Hematopoietic multipotent progenitor cell treated with erythropoietin and hydrocortisone succinate and interleukin-3 and kit ligand, for 8 days (in vitro differentiated cells): ENCODE data around the gene PARVB.

Experiments
- DNase-seq: peaks from one replicate; pipeline ENCODE4 v3.0.0-alpha.2; 2015

PARVB gene

DNA sequence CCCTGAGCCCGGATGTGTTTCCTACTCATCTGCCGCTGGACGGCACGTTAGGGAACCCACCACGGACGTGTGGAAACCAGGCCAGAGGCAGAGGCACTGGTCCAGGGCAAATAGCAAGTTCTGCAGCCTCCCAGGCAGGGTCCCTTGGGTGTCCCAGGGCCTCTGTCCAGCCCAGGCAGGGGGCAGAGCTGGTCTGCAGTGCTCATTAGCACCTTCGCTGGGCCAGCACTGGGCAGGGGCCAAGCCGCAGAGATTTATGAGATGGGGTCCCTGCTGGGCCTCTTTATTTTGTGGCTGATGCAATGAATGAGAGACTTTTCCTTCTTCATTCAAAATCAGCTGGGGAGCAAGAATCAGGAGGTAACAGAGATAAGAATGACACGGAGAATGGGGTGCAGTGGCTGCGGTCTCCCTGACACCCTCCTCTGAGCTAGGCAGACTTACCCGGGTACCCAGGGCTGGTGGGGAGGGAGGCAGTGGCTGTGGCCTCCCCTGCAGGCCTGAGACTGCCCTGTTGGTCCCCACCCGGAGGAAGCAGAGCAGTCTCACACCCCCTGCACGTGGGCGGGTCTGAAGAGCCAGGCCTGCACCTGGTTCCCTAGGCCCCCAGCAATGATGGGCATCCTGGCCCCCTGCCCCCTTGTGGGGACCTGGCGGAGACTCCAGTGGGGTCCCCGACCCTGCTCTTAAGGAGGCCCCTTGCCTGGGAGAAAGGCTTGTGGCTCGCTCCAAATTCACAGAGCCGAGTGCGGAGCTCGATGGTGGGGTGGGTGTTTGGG, 142.6 kb downstream of the PARVB start:
- no peak for DNase-seq

DNA sequence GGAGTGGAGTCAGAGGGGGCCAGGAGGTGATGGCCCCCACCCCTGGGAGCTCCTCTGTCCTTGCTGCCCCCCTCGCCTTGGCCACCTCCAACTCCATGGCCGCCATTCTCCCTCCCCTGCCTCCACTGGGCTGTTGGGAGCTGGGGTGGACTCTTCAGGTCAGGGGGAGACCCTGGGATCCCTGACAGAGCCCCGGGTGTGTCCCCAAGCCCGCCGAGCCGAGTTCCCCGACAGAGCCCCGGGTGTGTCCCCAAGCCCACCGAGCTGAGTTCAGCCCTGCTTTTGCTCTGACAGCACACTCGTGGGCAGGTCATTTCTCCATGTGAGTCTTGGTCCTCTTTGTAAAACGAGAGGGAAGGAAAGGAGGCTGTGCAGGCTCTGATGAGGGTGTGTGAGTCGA, 143.4 kb downstream of the PARVB start:
- no peak for DNase-seq

DNA sequence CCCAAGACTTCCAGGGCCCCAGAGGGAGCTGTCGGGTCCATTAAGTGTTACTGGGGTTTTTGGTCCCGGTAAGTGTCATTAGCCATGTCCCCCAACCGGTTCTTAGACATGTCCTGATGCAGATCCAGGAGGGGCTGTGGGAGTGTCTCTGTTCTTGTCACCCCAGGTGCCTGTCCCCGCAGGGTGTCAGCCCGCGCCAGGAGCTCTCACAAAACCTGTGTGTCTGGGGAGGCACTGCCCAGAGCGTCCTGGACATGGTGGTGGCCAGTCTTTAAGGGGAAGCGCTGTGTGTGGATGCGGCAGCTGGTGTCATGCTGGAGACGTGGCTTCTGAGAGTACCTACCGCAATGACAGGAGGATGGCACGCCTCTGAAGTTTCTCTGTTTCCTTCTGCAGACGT, 144.1 kb downstream of the PARVB start:
- DNase-seq = no peak

DNA sequence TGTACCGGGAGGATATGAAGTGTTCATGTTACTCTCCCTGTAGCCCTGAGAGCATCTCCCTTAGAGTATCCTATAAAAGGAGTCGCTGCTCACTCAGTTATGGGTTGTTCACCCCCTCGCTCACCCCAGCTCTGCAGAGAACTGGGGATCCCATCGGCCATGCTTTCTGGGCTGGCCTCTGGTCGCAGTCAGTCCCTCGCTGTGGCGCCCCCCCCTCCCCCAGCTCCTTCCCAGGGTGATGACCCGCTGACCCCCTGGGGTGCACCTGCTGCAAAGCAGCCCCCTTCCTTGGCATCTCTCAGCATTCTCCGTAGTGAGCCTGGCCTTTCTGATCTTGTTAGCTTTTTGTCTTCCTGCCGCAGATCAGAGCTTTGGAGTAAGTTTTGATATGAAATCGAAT, 146.4 kb downstream of the PARVB start:
- DNase-seq = no peak

DNA sequence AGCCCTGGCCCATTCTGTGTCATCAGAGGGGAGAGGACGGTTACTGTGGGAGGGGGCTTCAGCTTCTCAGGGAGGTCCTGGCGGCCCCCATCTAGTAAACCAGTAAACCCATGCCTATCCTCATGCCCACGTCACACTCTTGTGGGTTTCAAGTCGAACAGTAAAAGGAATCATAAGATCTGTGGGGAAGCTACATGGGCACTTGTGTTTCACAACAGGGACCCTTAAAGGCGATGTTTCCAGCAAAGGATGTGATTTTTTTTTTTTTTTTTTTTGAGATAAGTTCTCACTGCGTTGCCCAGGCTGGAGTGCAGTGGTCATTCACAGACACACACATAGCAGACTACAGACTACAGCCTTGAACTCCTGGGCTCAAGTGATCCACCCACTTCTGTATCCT, 147.5 kb downstream of the PARVB start:
- no peak for DNase-seq

DNA sequence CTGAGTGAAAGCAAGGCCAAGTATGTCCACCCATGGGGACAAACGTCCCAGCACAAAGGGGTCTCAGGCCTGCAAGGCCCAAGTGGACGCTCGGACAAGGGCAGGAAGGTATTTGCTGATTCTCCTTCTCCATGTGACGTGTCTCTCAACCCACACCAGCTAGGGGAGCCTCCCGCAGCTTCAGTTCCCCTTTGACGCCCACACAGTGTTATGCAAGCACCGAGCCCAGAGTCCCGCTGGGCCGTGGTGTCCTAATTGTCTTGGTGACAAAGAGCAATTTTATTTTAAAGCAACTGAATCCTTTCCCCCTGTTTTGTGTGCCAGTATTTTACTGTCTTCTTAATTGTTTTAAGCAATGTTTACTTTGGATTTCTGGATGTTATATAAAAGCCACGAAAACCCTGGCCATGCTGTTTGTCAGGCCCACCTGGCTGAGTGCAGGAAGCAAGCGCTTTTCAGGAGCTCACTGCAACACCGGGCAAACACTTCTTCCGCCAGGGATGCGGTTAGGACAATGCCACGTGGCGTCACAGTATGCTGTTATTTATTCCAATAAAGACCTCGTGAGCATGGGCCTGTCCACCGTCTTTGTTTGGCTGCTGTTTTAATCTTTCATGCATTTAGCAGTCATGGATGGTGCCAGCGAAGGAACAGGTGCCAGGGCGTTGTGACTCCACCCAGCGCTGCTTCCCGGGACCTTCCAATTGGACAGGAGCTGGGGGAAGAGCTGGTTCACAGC, 148.4 kb downstream of the PARVB start:
- peak; percentile 24 for DNase-seq

DNA sequence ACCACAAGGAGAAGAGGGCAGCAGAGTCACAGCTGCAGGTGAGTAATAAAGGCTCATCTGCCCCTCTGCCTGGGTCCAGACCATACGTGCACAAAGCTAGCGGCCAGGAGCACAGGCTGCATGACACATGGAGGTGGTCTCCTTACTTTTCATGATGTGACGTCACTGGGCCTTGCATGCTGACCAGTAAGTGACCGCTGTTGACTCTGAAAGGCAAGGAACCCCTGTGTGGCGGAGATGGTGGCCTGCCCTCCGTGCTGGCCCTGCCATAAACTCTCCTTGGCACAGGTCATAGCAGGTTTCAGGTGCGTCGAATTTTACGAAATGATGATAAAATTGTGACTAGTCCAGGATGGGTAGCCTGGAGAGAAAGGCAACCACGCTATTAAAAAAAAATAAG, 149.1 kb downstream of the PARVB start:
- no peak for DNase-seq

DNA sequence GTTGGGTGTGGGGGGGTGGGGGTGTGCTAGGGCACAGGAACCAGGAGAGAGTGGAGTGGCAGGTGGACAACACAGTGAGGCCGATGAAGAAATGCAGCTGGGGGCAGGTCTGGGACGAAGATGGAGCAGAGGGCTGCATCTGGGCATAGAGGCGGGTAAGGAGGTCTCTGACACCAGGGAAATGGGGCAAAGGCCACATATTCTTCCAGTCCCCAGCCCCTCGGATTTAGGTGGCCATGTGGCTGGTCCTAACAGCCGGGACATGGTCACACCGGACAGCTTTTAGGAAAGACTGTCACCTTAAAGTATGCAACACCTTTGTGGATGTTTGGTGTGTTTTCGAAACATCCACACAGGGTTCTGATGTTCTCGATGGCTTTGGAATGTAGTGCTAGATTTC, 151.6 kb downstream of the PARVB start:
- no peak for DNase-seq

DNA sequence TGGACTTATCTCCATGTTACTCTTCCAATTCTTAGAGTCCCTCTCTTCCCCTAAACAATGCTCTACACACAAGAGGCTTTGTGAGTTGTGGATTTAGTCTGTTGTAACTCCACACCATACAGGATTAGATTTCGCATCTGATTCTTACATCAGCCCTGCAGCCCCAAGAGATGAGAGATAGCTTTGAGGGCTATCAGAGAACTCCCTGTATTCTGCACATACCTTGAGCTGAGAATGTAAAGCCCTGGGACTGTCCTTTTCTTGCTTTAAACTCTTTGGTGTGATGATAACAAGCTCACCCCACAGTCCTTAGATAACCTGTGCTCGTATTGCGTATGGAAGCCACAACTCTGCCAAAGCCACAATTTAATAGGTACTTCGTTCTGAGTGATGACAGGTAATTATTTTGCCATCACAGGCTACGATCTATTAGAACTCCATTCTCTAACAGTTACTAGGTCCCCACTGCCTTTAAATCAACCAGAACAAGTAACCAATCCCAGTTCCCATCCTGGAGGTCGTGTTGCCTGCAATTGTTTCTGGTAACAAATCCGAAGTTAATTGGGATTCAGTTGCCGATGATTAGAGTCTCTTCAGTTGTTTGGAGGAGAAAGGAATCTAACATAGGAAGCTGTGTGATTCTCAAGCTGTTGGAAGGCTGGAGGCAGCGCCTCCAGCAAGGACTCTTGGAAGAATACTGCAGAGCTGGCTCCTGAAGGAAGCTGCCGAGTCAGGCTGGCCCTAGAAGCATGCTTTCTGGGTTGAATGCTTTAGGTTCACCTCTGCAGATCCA, 155.3 kb downstream of the PARVB start:
- no peak for DNase-seq

DNA sequence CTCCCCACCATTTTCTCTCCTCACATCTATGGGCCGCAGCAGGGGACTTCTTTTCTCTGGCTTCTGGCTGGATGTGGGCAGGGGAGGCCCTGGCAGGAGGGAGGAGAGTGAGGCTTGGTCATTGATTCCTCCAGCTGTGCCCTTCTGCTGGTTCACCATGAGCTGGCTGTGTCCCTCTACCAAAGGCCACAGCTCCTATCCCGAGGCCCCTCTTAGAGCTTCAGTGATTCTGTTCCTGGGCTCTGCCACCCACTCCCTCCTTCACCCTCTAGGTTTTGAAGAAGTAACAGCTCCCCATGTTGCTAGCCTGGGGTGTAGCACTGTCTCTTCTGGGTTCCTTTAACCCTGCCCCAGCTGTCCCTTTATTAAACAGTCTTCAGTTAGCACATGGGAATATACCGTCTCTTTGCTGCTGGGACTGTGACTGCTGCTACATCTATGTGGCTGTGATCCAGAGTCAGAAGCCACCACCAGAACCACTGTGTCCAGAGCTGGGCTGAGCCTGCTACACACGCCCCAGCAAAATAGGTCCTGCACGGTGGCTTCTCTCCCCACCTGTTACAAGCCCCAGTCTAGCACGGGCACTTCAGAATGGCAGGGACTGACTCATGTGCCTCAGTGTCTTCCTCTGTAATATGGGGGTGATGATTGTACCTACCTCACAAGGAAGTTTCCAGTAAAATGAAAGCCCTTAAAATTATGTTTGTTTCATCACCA, 156.0 kb downstream of the PARVB start:
- no peak for DNase-seq

DNA sequence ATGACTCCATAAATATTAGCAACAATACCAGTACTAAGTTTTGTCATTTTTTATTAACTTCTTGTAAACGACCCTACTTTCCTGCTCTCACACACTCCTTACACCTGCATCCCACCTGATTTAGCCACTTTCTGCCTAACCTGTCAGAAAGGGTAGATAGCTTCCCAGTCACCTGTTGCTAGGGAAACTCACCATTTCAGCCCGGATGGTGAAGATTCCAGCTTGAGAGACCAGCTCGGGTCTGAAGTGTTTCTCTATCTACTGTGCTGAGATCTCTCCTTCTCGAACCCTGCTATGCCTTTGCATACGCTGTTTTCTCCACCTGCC, 156.6 kb downstream of the PARVB start, which contains the start of gene PARVG:
TSS of gene PARVG (plus strand) at position 220 of the 327 bp plus-strand sequence. CDS start 2,405 bp downstream, outside the sequence.
- no peak for DNase-seq

DNA sequence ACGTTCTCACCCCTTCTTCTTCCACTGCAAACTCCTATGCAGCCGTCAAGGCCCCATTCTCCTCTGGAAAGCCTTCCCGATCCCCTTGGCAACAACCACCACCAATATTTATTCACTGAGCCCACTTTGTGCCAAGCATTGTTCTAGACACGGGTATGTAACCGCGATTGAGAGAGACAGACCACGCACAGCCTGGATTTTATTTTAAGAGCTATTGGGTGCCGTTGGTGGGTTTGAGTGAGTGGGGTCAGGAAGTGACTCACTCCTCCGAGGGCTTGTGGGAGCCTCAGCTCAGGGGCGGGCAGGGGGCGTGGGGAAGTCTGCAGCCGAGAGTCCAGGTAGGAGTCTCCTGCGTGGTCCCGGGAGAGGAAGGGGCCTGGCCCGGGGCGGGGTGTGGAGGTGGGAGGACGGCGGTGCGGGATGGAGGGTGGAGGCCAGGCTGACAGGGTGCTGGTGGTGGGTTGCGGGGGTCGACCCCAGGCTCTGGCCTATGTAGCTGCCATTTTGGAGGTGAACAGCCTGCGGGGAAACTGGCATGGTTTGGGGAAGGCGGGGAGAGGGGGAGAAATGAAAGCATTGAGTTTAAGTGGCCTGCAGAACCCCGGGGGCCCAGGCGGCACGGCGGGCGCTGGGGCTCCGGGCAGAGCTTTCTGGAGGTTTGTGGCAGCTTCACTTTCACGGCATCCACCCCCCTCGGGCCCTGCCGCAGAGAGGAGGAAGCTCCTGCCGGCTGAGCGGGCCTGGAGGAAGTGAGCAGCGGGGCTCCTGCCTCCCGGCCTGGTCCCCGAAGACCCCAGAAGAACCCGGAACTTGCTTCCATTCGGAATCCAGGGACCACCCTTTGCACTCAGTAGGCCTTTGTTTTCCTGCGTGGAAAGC, 157.2 kb downstream of the PARVB start:
- peak; percentile 8 for DNase-seq

DNA sequence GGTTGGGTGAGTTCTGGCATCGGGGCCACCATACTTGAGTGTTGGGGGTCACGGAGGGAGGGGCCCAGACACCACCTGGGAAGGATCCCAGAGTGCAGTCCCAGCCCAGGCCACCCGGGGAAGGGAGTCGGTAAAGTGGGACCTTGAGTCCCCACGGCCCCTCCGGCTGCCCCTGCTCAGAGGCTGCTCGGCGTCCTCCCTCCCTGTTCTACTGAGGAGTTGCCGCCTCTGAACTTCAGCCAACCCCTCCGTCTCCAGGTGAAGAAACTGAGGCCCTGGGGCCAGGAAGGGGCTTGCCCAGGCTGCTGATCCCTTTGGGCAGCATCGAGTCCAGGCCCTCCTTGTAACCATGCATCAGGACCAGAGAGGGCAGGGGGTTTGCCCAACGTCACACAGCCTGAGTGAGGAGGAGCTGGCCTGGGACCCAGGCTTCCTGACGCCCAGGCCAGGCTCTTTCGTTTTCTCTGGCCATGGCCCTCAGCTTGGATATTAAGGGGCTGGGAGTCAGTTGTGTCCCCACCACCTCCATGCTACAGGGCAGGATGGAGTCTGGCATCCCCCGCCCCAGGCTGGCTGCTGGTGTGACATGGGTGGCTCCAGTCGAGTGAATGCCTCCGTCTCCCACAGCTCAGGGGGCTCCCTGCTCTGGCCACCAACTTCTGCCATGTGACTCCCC, 157.9 kb downstream of the PARVB start:
- no peak for DNase-seq

DNA sequence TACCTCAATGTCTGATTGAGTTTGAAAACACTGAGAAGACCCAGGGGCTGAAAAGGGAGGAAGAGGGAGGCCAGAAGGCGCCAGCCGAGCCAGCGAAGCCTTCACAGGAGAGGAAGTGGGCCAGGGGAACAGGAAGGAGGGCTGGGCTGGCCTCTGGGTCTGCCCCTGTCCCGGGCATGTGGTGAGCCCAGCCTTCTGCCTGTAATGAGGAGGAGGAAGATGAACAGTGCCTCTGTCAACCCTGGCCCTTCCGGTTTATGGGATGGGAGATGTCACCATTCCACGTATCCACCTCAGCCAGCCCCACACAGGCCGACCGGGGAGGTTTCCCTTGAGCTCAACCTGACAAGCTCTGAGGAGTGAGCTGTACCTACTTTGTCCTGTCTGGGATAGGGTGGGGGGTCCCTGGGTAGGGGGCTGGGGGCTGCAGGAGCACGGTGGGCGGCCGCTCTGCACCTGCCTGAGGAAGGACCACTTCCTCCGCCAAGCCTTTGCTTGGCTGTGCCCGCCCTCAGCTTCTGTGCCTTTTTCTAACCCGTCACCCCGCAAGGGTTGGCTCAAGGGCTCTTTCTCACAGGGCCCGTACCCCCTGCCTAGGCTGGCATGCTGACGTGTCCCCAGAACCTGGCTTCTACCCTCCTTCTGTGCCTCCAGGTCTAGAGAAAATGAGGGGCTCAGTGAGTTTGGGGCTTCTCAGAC, 158.6 kb downstream of the PARVB start:
- DNase-seq = peak; percentile 17

DNA sequence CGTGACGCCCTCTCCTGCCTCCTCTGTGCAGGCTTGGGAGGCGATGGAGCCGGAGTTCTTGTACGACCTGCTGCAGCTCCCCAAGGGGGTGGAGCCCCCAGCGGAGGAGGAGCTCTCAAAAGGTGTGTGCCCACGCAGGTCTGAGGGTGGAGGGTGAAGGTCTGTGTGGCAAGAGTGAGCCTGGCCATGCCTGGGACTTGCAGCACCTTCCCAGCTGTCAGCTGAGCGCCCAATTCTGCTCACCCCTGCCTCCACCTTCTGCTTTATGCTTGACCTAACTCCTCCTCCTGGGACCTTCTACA, 159.1 kb downstream of the PARVB start:
- DNase-seq = no peak

DNA sequence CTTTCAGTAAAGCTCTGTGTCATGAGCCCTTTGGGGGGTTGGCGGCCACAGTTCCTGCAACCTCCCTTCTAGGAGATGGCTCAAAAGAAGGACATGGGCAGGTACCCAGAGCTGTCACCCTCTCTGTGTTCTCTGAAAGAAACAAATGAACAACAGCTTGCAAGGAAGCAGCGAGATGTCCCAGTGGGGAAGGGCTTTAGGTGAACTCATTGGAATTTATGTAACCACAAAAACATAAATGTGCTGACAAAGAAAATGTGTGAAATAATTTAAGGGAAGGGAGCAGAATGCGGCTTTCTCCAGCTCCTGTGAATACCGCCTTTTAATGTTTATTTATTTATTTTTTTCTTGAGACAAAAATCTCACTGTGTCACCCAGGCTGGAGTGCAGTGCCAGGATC, 159.9 kb downstream of the PARVB start:
- no peak for DNase-seq

DNA sequence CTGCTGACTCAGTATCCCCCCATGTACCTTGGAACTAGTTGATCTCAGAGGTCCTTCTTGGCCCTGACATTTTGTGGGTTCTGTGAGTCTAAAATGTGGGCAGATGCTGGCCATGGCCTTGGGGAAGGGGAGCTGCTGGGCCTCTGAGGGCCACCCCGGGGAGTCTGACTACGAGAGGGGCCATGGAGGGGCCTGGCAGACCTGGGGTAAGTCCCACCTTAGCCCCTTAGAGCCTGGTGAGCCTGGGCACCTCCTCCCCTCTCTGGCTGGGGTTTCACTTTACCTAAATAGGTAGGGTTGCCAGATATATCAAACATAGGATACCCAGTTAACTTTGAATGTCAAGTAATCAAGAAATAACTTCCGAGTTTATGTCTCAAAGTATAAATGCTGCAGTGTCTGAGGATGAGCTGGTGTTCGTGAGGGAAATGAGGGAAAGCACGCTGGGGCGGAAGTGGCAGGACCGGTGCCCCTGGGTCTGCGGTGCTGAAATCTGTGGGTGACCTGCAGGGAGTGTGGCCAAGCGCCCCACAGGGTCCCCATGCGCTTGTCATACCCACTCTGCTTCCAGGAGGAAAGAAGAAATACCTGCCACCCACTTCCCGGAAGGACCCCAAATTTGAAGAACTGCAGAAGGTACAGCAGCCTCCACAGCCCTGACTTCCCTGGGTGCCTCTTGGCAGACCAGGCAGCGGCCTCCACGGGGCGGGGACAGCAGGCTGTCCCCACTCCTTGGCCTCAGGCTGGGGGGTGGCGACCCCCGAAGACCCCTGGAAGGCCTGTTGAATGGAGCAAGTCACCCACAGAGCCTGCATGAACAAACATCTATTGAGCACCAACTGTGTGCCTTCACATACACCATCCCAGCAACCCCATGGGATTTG, 161.4 kb downstream of the PARVB start:
- no peak for DNase-seq

DNA sequence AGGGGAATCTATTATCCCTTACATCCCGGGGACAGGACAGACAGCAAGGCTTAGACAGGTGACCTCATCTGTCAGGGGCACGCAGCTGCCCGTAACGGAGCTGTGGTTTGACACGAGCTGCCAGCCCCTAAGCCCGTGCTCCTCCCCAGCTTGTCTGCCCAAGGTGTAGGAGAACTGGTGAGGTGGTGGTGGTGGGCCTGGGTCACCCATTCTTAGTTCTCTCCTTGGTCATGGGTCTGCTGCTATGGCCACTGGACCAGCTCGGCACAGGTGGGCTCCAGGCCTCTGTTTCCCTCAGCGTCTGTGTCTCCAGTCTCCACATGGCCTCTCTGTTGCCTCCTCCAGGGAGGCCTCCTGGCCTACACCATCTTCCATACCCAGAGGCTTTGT, 162.0 kb downstream of the PARVB start:
- no peak for DNase-seq

DNA sequence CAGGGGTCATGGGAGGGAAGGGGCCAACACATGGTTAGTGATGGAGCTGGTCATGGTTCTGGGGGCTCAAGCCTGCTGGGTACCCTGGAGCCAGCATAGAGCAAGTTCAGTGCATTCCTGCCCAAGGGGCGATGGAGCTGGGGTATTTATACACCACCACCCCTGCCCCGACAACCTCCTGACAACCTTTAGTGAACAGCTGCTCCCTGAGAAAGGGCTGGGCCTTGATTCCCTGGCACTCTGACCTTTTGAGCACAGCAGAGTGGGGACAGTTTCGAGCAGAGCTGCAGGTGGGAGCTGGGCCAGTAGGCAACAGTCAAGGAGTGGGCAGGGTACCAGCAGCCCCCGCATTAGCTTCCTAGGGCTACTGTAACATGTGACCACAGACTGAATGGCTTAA, 162.6 kb downstream of the PARVB start:
- DNase-seq = no peak

DNA sequence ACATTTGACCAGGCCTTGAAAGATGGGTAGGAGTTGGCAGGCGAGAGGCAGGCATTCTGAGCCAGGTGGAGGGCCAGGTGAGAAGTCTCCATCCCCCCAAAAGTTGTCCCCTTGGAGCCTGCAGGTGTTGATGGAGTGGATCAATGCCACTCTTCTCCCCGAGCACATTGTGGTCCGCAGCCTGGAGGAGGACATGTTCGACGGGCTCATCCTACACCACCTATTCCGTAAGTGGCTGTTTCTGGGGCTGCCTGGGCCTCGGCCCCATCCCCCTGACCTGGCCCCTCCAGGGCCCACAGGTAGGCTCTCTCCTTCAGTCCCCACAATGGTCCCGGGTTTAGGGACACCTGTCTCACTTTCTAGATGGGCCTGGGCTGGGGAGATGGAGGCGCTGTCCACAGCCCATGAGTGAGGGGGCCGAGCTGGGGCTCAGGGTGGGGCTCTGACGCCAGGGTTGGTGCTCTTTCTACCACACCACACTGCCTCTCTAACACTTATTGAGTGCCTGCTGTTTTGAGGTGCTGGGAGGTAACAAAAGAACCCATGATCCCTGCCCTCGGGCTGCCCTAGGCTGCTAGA, 163.6 kb downstream of the PARVB start:
- DNase-seq = no peak
